ENCODE measurements around the gene PXMP4. TPM values are rescaled to one million over a fixed set of nuclear protein-coding genes. Genes with fewer than 3 reads are reported as not detected.

PXMP4 gene
- total and polyA plus RNA-seq, 9 of the 15 experiments (the other 6 are each of a cell fraction or from before 2014, with no cell fraction given) = 4.8 to 29.1 (median 6.8) TPM

GRCh38 chr20:33688938-33689424 is 31.1 kb downstream of the PXMP4 start (continued):
- no peak for TF ChIP-seq ZNF318 (IDR thresholded peaks at IDR 0.05; ENCODE audit: borderline replicate concordance in 1 of 2, low read depth in 1 of 2)
- peak; percentile 85 for TF ChIP-seq CTBP1 (IDR thresholded peaks at IDR 0.05; ENCODE audit: borderline replicate concordance)
- no peak for TF ChIP-seq PATZ1 (CRISPR knock-in tag; IDR thresholded peaks at IDR 0.05; ENCODE audit: borderline replicate concordance)
- TF ChIP-seq EGR1 (conservative IDR thresholded peaks at IDR 0.05) = no peak
- TF ChIP-seq KDM1A (IDR thresholded peaks at IDR 0.05) = peak; percentile 93 to 94
- no peak for TF ChIP-seq PHF8 (IDR thresholded peaks at IDR 0.05; ENCODE audit: borderline replicate concordance, low read length)
- 0 out of 2 replicates have a peak, but pooled peaks have one; percentile 43 for TF ChIP-seq CUX1 (CRISPR knock-in tag; IDR thresholded peaks at IDR 0.05)
- TF ChIP-seq STAT5A (IDR thresholded peaks at IDR 0.05; ENCODE audit: borderline replicate concordance, low read length) = peak; percentile 81
- TF ChIP-seq FOXJ2 (tag; IDR thresholded peaks at IDR 0.05) = 0 out of 2 replicates have a peak, but pooled peaks have one; percentile 50
- no peak for TF ChIP-seq RBM39 (optimal IDR thresholded peaks at IDR 0.05; ENCODE audit: low read depth, low read length)
- peak; percentile 30; the same call in 1 of the 2 replicates for TF ChIP-seq L3MBTL2 (IDR thresholded peaks at IDR 0.05)
- TF ChIP-seq NCOA2 (IDR thresholded peaks at IDR 0.05; ENCODE audit: partially characterized antibody in 2 of 2) = no peak
